Endothelial cell of umbilical vein (primary cell): Measurements from ENCODE around the gene TECPR2. TPM values are rescaled to one million over a fixed set of nuclear protein-coding genes. Genes with fewer than 3 reads are reported as not detected.

ENCODE experiments used
- BruUV-seq: library from RNA; stranded (reverse); fragments of 400-500 nt; replicated peaks from 2 replicates; lab custom pipeline; 2021; lab: Mats Ljungman, UMichigan
- CTCF ChIA-PET: fragments of 300-600, 350-600 bp; sonication (Branson Sonifier 250); formaldehyde crosslinking; loops from one replicate; lab custom pipeline; 2021; ENCODE audit warnings: antibody characterized with exemption, inconsistent platforms; lab: Charles Lee
- POLR2A ChIA-PET: fragments of 300-600, 350-600 bp; sonication (Branson Sonifier 250); formaldehyde crosslinking; loops from one replicate; lab custom pipeline; 2021; ENCODE audit warnings: antibody characterized with exemption, inconsistent platforms; lab: Charles Lee
- DNase-seq: peaks from one replicate; pipeline ENCODE4 v3.0.0-alpha.2; 2011; ENCODE audit warnings: low read depth, low spot score
- FAIRE-seq: peaks from 2 replicates; lab custom pipeline; 2011; peaks lifted over from hg19 to GRCh38; lab: Jason Lieb, UNC
- H2AFZ ChIP-seq: 2 replicates; pipeline ENCODE4 v1.6.0; 2012; ENCODE audit warnings: low read depth, low read length, control low read depth, inconsistent platforms
- H3K27ac ChIP-seq: 2 replicates; pipeline ENCODE4 v1.5.1; 2011; ENCODE audit warnings: low read depth, mild to moderate bottlenecking, control low read depth, low read length, moderate library complexity; ENCODE audit not compliant: insufficient read depth
- H3K27me3 ChIP-seq, 2 experiments: 2 replicates each; pipeline versions ENCODE4 v1.6.0 to v1.6.1; 2011; ENCODE audit warnings: low read length in 2 of 2, mixed read lengths in 1 of 2; ENCODE audit not compliant: control insufficient read depth in 2 of 2, insufficient read depth in 2 of 2
- H3K36me3 ChIP-seq, 2 experiments: 2 replicates in 1 of 2; 3 replicates in 1 of 2; pipeline ENCODE4 v1.5.1; 2011; ENCODE audit warnings: low read length in 2 of 2, mild to moderate bottlenecking in 1 of 2, moderate library complexity in 1 of 2; ENCODE audit not compliant: control insufficient read depth in 2 of 2, insufficient read depth in 2 of 2; ENCODE audit errors: extremely low read depth in 1 of 2
- H3K4me1 ChIP-seq: 3 replicates; pipeline ENCODE4 v1.5.1; 2011; ENCODE audit warnings: mild to moderate bottlenecking, low read length; ENCODE audit not compliant: control insufficient read depth, insufficient read depth; ENCODE audit errors: extremely low read depth
- H3K4me2 ChIP-seq: 2 replicates; pipeline ENCODE4 v1.6.1; 2011; ENCODE audit warnings: low read length, control low read depth, mixed read lengths; ENCODE audit not compliant: insufficient read depth
- H3K4me3 ChIP-seq, 3 experiments: fragments of 200-600 bp in 1 of 3; sonication (generic), shearing (Covaris generic) in 1 of 3; replicated peaks in 1 of 3; 2 replicates each; pipeline ENCODE4 v1.5.1; 2011 to 2016; ENCODE audit warnings: control low read depth in 3 of 3, low read length in 3 of 3, mild to moderate bottlenecking in 2 of 3, inconsistent platforms in 1 of 3, low read depth in 1 of 3, moderate library complexity in 1 of 3; ENCODE audit not compliant: insufficient read depth in 1 of 3
- H3K79me2 ChIP-seq: 2 replicates; pipeline ENCODE4 v1.6.0; 2012; ENCODE audit warnings: low read length, inconsistent platforms; ENCODE audit not compliant: control insufficient read depth, insufficient read depth
- H3K9ac ChIP-seq: replicated peaks from 2 replicates; pipeline ENCODE3; 2011; ENCODE audit warnings: low read length, control low read depth; ENCODE audit not compliant: insufficient read depth; ENCODE audit errors: extremely low read depth
- H3K9me1 ChIP-seq: replicated peaks from 3 replicates; pipeline ENCODE4 v1.6.0; 2011; ENCODE audit warnings: mild to moderate bottlenecking, low read length; ENCODE audit not compliant: control insufficient read depth, insufficient read depth; ENCODE audit errors: extremely low read depth
- H3K9me3 ChIP-seq: replicated peaks from 2 replicates; pipeline ENCODE4 v1.5.1; 2012; ENCODE audit warnings: low read length, inconsistent platforms; ENCODE audit not compliant: control insufficient read depth, insufficient read depth
- H4K20me1 ChIP-seq: replicated peaks from 2 replicates; pipeline ENCODE3; 2011; ENCODE audit warnings: mild to moderate bottlenecking, low read length; ENCODE audit not compliant: control insufficient read depth, insufficient read depth; ENCODE audit errors: extremely low read depth
- CTCF ChIP-seq, 2 donors: IDR thresholded peaks; 1 replicate in 1 of 2; 2 replicates in 1 of 2; pipeline ENCODE4 v1.5.1; 2011; ENCODE audit warnings: low read length in 2 of 2, mild to moderate bottlenecking in 2 of 2, moderate library complexity in 2 of 2, control low read depth in 1 of 2, inconsistent platforms in 1 of 2, low read depth in 1 of 2; ENCODE audit not compliant: insufficient read depth in 1 of 2; ENCODE audit errors: extremely low read depth in 1 of 2
- EZH2 ChIP-seq: IDR thresholded peaks from 2 replicates; pipeline ENCODE4 v1.6.1; 2012; ENCODE audit warnings: borderline replicate concordance, low read depth, mild to moderate bottlenecking, moderate library complexity, low read length, inconsistent platforms; ENCODE audit not compliant: severe bottlenecking
- FOS ChIP-seq: IDR thresholded peaks from 2 replicates; pipeline ENCODE4 v1.6.1; 2011; ENCODE audit warnings: mild to moderate bottlenecking, low read length, moderate library complexity, borderline replicate concordance; ENCODE audit not compliant: insufficient read depth
- GATA2 ChIP-seq: IDR thresholded peaks from 2 replicates; pipeline ENCODE4 v1.7.0; 2011; ENCODE audit warnings: low read depth, mild to moderate bottlenecking, moderate library complexity, mixed read lengths, low read length; ENCODE audit not compliant: insufficient read length, insufficient read depth
- JUN ChIP-seq: IDR thresholded peaks from 2 replicates; pipeline ENCODE4 v1.6.1; 2011; ENCODE audit warnings: borderline replicate concordance, low read depth; ENCODE audit not compliant: insufficient read length, insufficient read depth
- MAX ChIP-seq: IDR thresholded peaks from 2 replicates; pipeline ENCODE4 v1.6.1; 2011; ENCODE audit not compliant: insufficient read depth, insufficient read length
- MYC ChIP-seq: IDR thresholded peaks from one replicate; pipeline ENCODE4 v1.6.1; 2011; ENCODE audit warnings: mild to moderate bottlenecking, low read depth, low read length
- POLR2A ChIP-seq: IDR thresholded peaks from 2 replicates; pipeline ENCODE4 v1.6.1; 2012; ENCODE audit warnings: low read depth, mild to moderate bottlenecking, control low read depth, low read length
- POLR2AphosphoS5 ChIP-seq: IDR thresholded peaks from 2 replicates; pipeline ENCODE4 v1.6.1; 2012; ENCODE audit warnings: low read depth, mild to moderate bottlenecking, control low read depth, low read length, moderate library complexity; ENCODE audit not compliant: insufficient read depth
- dilution Hi-C: fragments of 300-500 bp; cut with MboI; formaldehyde crosslinking; loops from one replicate; pipeline ENCODE4 v1.15.0; 2019; ENCODE audit warnings: low sequenced_read_pairs; ENCODE audit not compliant: extremely low pct_ligation_motif_present
- intact Hi-C: fragments of 100-400 bp; cut with micrococcal nuclease; formaldehyde crosslinking; loops from one replicate; pipeline ENCODE4 v1.10.0; 2022
- polyA plus RNA-seq, 4 experiments: library from polyadenylated mRNA; depleted of rRNA in 3 of 4; stranded (reverse) in 3 of 4; unstranded in 1 of 4; fragments of >200 nt; gene quantifications; 2 replicates each; pipeline versions ENCODE4 v1.2.1 to v1.2.3, GENCODE V29; 2011 to 2012; ENCODE audit warnings: missing spikeins in 1 of 4
- total RNA-seq: library from RNA; stranded (reverse); gene quantifications from 2 replicates; pipeline ENCODE4 v1.2.3, GENCODE V29; 2021

TECPR2 gene
- total and polyA plus RNA-seq, 2 donors (not counting 3 experiments of a cell fraction or from before 2014, with no cell fraction given) = 8.9 to 21.5 TPM

GRCh38 chr14:102491366-102491765 lies 128.6 kb downstream of the TECPR2 start:
- H3K27ac ChIP-seq = no peak overlapping the region
- no peak overlapping the region for H2AFZ ChIP-seq
- no peak overlapping the region for H3K4me3 ChIP-seq
- dilution Hi-C loops (no loop called here), intact Hi-C loops (no loop called here)
- FAIRE-seq (no peak), DNase-seq (no peak)
- ChIA-PET POLR2A (no interaction called here), CTCF (no interaction called here)
- no peak overlapping the region for H3K4me2 ChIP-seq
- H3K79me2 ChIP-seq = no peaks in the 10 kb centered on the region
- TF ChIP-seq CTCF (IDR thresholded peaks at IDR 0.05; ENCODE audit: extremely low read depth in 1 of 2, insufficient read depth in 1 of 2, low read depth in 1 of 2, low read length in 2 of 2) (no peak), MYC (no peak), MAX (no peak), GATA2 (no peak), EZH2 (no peak), POLR2A (no peak), POLR2AphosphoS5 (no peak), FOS (no peak), JUN (no peak)
- H3K9me3 ChIP-seq = no peaks in the 10 kb centered on the region
- H3K9ac ChIP-seq = no peak overlapping the region
- no TSS peak for BruUV-seq
- no peaks in the 10 kb centered on the region for H4K20me1 ChIP-seq
- H3K9me1 ChIP-seq = no peaks in the 10 kb centered on the region
- no peaks in the 10 kb centered on the region for H3K36me3 ChIP-seq
- H3K27me3 ChIP-seq = no peaks in the 10 kb centered on the region
- no peaks in the 10 kb centered on the region for H3K4me1 ChIP-seq
